ENCODE measurements around the gene ECT2L.

The ECT2L gene

DNA sequence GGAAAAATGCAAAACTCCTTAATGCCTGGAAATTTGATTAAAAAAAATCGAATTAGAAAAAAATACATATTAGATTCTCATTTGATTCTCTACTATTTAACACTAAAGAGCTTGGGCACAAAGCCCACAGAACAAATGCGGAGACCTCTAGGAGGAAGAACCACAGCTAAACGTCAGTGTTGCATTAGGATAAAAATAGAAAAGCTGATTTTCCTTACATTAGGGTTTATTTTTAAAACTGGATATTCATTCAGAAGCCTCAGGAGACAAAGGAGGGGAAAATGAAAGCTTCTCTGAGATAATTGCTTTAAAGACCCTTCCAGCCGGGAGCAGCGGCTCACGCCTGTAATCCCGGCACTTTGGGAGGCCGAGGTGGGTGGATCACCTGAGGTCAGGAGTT is 77.3 kb downstream of the ECT2L start:
- H2AFZ ChIP-seq (ENCODE audit: low read depth, low read length): no peak overlapping the region
- H3K27ac ChIP-seq (ENCODE audit: low read length): no peak overlapping the region
- no peaks in the 10 kb centered on the region for H3K9me3 ChIP-seq (ENCODE audit: insufficient read depth, low read length)
- H3K4me3 ChIP-seq (ENCODE audit: low read length): no peak overlapping the region
- peaks cover 21% of the 10 kb centered on the region for H3K4me1 ChIP-seq (ENCODE audit: low read length)
- no peaks in the 10 kb centered on the region for H3K36me3 ChIP-seq (replicated peaks; ENCODE audit: low read depth, low read length)
- no peak for TF ChIP-seq EZH2phosphoT487 (IDR thresholded peaks at IDR 0.05; ENCODE audit: low read depth)
- TF ChIP-seq, protein P1, sequence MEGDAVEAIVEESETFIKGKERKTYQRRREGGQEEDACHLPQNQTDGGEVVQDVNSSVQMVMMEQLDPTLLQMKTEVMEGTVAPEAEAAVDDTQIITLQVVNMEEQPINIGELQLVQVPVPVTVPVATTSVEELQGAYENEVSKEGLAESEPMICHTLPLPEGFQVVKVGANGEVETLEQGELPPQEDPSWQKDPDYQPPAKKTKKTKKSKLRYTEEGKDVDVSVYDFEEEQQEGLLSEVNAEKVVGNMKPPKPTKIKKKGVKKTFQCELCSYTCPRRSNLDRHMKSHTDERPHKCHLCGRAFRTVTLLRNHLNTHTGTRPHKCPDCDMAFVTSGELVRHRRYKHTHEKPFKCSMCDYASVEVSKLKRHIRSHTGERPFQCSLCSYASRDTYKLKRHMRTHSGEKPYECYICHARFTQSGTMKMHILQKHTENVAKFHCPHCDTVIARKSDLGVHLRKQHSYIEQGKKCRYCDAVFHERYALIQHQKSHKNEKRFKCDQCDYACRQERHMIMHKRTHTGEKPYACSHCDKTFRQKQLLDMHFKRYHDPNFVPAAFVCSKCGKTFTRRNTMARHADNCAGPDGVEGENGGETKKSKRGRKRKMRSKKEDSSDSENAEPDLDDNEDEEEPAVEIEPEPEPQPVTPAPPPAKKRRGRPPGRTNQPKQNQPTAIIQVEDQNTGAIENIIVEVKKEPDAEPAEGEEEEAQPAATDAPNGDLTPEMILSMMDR (IDR thresholded peaks at IDR 0.05; ENCODE audit: low read depth, low read length): no peak
- no peak overlapping the region for H3K4me2 ChIP-seq (ENCODE audit: low read length)
- H4K20me1 ChIP-seq (ENCODE audit: insufficient read depth, low read length): no peaks in the 10 kb centered on the region
- H3K9ac ChIP-seq (ENCODE audit: low read length): no peak overlapping the region
- H3K27me3 ChIP-seq (ENCODE audit: low read depth, low read length): no peaks in the 10 kb centered on the region
- no peaks in the 10 kb centered on the region for H3K79me2 ChIP-seq (ENCODE audit: low read length)

DNA sequence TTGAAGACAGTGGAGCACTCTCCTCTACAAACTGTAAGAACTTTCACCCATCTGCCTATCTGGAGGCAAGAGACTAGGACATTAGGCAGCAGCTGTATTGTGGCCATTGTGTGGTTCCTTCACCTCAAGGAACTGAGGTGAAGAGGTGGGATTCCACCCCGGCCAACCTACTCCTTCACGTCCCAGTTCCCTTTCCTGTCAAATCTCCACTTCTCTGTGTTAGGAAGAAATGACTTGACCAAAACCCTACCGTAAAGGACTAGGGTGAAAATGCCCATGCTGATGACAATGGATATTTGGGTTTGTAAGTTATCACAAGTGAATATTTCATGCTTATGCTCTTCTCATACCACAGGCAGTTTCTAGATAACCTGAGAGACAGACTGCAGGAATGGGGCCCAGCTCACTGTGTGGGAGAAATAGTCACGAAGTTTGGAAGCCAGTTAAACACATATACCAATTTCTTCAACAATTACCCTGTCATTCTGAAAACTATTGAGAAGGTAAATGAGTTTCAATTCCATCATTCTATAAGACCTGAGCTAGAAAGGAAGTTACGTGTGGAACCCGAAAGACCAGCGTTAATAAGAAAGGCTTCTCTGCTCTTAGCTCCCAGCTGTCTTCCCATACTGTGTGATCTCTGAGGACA is 86.6 kb downstream of the ECT2L start:
- peaks cover 14% of the 10 kb centered on the region for H3K4me1 ChIP-seq (ENCODE audit: low read length)
- H3K4me3 ChIP-seq (ENCODE audit: low read length): no peak overlapping the region
- H2AFZ ChIP-seq (ENCODE audit: low read depth, low read length): no peak overlapping the region
- no peaks in the 10 kb centered on the region for H4K20me1 ChIP-seq (ENCODE audit: insufficient read depth, low read length)
- no peak overlapping the region for H3K27ac ChIP-seq (ENCODE audit: low read length)
- peak overlapping the region; percentile 51 for H3K4me2 ChIP-seq (ENCODE audit: low read length)
- H3K9me3 ChIP-seq (ENCODE audit: insufficient read depth, low read length): no peaks in the 10 kb centered on the region
- no peaks in the 10 kb centered on the region for H3K36me3 ChIP-seq (replicated peaks; ENCODE audit: low read depth, low read length)
- no peaks in the 10 kb centered on the region for H3K79me2 ChIP-seq (ENCODE audit: low read length)
- no peak for TF ChIP-seq EZH2phosphoT487 (IDR thresholded peaks at IDR 0.05; ENCODE audit: low read depth)
- TF ChIP-seq, protein P1 (IDR thresholded peaks at IDR 0.05; ENCODE audit: low read depth, low read length): no peak
- no peak overlapping the region for H3K9ac ChIP-seq (ENCODE audit: low read length)
- no peaks in the 10 kb centered on the region for H3K27me3 ChIP-seq (ENCODE audit: low read depth, low read length)

DNA sequence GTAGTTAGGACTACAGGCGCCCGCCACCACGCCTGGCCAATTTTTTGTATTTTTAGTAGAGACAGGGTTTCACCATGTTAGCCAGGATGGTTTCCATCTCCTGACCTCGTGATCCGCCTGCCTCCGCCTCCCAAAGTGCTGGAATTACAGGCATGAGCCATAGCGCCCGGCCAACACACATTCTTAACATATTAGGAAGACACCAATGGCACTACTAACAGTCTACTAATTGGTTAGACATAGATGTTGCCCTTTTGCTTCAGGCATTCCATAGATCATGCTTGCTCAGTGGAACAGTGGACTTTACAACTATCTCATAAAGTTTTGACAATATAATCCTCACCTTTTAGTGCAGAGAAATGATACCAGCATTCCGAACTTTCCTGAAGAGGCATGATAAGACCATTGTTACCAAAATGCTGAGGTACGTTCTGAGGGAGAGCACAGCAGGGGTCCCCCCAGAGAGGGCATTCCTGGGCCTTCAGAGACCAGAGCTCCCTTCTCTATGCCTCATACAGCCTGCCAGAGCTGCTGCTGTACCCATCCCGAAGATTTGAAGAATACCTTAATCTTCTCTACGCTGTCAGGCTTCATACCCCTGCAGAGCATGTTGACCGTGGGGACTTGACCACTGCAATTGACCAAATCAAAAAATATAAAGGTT is 89.4 kb downstream of the ECT2L start:
- Histone ChIP-seq H4K20me1 (ENCODE audit: insufficient read depth, low read length) (no peaks in the 10 kb centered on the region), H3K27ac (ENCODE audit: low read length) (no peak overlapping the region), H3K9ac (ENCODE audit: low read length) (no peak overlapping the region), H2AFZ (ENCODE audit: low read depth, low read length) (no peak overlapping the region), H3K4me2 (ENCODE audit: low read length) (no peak overlapping the region), H3K9me3 (ENCODE audit: insufficient read depth, low read length) (no peaks in the 10 kb centered on the region), H3K27me3 (ENCODE audit: low read depth, low read length) (no peaks in the 10 kb centered on the region), H3K4me3 (ENCODE audit: low read length) (no peak overlapping the region), H3K36me3 (replicated peaks; ENCODE audit: low read depth, low read length) (no peaks in the 10 kb centered on the region), H3K4me1 (ENCODE audit: low read length) (peaks cover 14% of the 10 kb centered on the region), H3K79me2 (ENCODE audit: low read length) (no peaks in the 10 kb centered on the region)
- TF ChIP-seq, protein P1 (IDR thresholded peaks at IDR 0.05; ENCODE audit: low read depth, low read length): no peak
- TF ChIP-seq EZH2phosphoT487 (IDR thresholded peaks at IDR 0.05; ENCODE audit: low read depth): no peak

DNA sequence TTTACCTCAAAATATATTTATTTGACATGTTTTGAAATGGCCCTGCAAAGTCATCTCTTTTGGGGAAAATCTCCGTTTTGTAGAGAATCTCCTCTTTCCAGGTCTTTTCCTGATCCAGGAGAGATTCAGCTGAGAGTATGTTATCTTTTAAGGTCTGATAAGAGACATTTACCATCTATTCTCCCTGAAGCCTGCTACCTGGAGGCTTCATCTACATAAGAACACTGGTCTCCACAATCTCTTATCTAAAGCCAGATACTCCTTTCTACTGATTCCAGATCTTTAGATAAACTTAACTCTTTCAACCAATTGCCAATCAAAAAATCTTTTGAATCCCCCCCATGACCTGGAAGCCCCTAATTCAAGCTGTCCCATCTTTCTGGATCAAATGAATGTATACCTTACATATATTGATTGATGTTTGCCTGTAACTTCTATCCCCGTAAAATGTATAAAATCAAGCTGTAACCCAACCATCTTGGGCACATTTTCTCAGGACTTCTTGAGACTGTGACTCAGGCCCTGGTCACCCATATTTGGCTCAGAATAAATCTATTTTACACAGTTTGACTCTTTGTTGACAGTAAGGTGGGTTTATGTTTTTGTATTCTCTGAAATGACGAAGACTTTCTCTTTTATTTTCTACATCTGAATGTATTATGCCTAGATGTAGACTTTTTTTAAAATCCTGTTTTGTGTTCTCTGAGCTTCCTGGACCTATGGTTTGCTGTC is 95.5 kb downstream of the ECT2L start:
- Histone ChIP-seq H3K79me2 (ENCODE audit: low read length) (no peaks in the 10 kb centered on the region), H3K4me1 (ENCODE audit: low read length) (0 out of 2 replicates have a peak, but pooled peaks cover 4% of the 10 kb centered on the region), H3K27ac (ENCODE audit: low read length) (no peak overlapping the region), H3K4me2 (ENCODE audit: low read length) (no peak overlapping the region), H2AFZ (ENCODE audit: low read depth, low read length) (no peak overlapping the region), H3K9ac (ENCODE audit: low read length) (no peak overlapping the region), H3K4me3 (ENCODE audit: low read length) (no peak overlapping the region), H3K9me3 (ENCODE audit: insufficient read depth, low read length) (no peaks in the 10 kb centered on the region), H3K27me3 (ENCODE audit: low read depth, low read length) (no peaks in the 10 kb centered on the region), H4K20me1 (ENCODE audit: insufficient read depth, low read length) (no peaks in the 10 kb centered on the region), H3K36me3 (replicated peaks; ENCODE audit: low read depth, low read length) (no peaks in the 10 kb centered on the region)
- TF ChIP-seq, protein P1 (IDR thresholded peaks at IDR 0.05; ENCODE audit: low read depth, low read length): no peak
- no peak for TF ChIP-seq EZH2phosphoT487 (IDR thresholded peaks at IDR 0.05; ENCODE audit: low read depth)

Measured in OCI-LY3 (cell line).